NCI-H2081 treated with DMSO at 0.1 percent for 48 hours (cell line): ENCODE measurements around the gene PRG2.

ENCODE experiments used
- DNase-seq: peaks from one replicate; lab custom pipeline; 2025; lab: John Stamatoyannopoulos, UW

PRG2 gene

DNA sequence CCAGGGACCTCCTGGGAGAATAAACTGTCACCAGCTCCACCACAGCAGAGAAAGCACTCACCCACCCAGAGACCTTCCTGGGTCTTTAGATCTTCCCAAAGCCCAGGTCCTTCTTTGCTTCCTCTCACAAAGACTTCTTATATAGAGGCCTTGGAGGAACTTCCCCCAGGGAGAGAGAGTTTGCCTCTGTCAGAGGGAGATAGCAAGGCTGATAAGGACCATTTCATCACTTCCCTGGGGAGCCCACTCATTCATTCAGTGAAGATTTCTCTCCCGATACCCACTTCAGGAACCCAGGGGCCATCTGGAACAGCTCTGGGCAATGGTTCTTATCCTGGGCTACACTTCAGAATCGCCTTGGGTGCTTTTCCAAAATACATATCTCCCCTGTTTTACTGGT, at the start of gene PRG2:
PRG2 (minus strand) TSS at position 116 of the 400 bp plus-strand sequence. CDS start 706 bp downstream, outside the sequence.
- DNase-seq, result no peak

DNA sequence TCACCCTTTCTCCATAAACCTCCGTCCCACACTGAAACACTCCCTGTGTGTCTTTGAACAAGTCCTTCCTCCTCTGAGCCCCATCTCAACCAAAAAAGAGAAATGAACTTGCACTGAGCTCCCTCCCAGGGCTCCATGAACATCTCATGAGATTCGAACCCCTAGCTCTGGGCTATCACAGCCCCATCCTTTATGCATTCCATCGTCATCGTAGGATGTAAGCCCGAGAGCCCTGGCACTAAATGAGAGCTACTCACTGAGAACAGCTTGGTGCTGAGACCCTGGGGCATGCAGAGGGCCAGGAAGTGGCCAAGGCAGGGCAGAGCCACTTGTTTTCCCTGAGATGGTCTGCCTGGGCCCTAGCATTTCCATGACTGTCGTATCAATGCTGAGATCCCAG, 49.3 kb upstream of the PRG2 start:
- DNase-seq, result no peak

- no peak for DNase-seq
Observed at GRCh38 chr11:57438345-57439285, 48.2 kb upstream of the PRG2 start.

GRCh38 chr11:57436031-57436430, 45.6 kb upstream of the PRG2 start:
- DNase-seq, result no peak

GRCh38 chr11:57434640-57435546, 44.4 kb upstream of the PRG2 start:
- DNase-seq, result no peak

- no peak for DNase-seq
Observed at GRCh38 chr11:57432714-57433163, 42.3 kb upstream of the PRG2 start.

DNA sequence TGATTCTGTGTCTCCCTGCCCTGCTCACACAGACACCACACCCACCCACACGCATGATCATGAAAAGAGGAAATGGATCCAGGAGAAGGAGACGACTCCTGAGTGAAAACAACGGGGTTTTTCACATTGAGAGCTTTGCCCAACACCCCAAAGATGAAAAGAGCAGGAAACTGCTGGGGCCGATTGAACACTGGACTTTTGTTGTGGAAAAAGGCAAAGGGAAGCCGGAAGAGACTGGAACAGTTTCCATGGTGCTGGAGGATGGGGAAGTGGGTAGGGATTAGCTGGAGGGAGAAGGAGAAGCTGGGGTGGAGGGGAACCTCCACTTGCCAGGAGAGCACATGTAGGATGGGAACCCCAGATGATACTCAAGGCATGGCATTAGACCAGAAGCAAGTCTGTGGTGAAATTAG, 41.7 kb upstream of the PRG2 start:
- no peak for DNase-seq

DNA sequence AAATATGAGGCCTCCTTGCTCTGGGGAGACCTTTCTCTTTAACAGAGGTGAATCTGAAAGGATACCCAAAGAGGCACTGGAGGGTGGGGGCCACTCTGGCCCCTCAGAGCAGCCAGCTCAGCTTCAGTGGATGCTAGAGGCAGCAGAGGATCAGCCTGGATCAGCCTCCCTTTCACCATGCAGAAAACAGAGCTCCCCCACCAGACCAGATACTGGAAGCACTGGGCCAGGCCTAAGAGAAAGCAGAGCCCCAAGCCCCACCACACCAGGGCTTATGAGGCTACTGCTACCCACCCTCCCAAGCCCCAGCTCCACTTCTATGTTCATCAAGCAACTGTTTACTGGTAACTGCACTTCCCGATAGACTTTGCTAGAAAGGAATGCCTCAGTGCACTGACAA, 40.5 kb upstream of the PRG2 start:
- no peak for DNase-seq

GRCh38 chr11:57429946-57430345, 39.5 kb upstream of the PRG2 start:
- DNase-seq, result no peak

DNA sequence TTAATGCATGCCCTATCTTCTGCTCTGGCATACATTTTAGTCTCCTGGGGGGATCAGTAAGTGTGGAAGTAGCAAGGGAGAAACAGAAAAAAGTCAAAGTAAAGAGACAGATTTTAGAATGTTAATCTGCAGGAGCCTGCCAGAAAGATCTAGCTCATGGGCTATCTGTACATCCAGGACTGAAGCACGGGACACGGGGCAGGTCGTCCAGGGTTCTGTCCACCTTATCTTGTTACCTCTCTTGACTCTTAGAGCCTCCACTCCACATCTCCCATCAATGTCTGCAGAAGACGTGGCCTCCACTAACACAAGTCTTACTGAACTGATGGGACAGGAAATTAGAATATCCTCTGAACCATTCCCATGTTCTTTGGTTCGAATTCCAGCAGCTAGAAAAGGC, 38.2 kb upstream of the PRG2 start:
- no peak for DNase-seq

DNA sequence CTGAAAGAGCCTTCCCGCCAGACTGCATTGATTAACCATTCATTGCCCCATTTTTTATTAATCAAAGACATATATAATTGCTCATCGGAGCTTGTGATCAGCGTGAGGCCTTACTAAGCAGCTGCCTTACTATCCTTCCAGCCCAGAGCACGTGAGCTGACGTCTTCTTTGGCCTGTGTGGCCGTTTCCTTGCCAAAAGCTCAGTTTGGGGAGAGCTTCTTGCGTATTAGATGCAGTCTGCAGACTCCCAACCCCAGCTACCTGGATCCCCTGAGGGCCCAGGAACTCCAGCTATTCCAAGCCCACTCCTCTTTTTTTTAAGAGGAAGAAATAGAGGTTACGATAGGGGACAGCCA, 37.3 kb upstream of the PRG2 start:
- DNase-seq, result no peak

DNA sequence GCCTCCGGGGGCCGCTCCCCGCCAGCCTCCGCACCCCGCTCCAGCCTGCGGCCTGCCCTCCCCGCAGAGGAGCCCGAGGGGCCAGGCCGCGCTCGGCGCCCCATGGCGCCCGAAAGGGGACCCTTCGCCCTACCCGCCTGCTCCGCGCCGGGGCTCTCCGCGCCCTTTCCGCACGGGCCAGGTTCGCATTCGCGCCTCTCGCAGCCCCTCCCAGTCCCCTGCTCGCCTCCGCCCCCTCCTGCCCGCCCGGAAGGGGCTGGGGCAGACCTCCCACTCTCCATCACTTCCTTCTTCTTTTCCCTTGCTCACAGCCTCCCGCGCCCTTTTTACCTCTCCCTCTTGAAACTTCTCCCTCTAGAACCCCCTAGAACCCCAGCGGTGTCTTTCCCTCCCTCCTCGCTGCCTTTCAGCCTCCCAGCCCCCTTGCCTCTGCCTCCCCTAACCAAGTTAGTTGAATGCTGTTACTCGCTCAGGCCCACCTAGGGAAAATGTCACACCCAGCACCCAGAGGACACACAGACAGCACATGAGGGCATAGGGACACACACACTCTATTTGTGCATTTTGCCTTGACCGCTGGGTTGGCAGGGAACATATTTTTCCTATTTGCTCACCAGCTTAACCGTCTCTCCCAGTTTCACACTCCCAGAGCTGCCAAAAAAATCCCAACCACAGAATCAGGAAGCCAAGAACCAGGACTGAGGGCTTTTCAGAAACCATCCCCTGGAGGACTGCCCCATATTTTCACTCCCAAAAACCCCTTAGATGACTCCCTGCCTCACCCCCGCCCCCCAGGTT, 36.7 kb upstream of the PRG2 start, which contains the start of gene SLC43A3:
SLC43A3 (minus strand) TSS at position 193 of the 798 bp plus-strand sequence. CDS start 949 bp downstream, outside the sequence.
- no peak for DNase-seq

- no peak for DNase-seq
Observed at GRCh38 chr11:57426439-57426928, 36.0 kb upstream of the PRG2 start.

DNA sequence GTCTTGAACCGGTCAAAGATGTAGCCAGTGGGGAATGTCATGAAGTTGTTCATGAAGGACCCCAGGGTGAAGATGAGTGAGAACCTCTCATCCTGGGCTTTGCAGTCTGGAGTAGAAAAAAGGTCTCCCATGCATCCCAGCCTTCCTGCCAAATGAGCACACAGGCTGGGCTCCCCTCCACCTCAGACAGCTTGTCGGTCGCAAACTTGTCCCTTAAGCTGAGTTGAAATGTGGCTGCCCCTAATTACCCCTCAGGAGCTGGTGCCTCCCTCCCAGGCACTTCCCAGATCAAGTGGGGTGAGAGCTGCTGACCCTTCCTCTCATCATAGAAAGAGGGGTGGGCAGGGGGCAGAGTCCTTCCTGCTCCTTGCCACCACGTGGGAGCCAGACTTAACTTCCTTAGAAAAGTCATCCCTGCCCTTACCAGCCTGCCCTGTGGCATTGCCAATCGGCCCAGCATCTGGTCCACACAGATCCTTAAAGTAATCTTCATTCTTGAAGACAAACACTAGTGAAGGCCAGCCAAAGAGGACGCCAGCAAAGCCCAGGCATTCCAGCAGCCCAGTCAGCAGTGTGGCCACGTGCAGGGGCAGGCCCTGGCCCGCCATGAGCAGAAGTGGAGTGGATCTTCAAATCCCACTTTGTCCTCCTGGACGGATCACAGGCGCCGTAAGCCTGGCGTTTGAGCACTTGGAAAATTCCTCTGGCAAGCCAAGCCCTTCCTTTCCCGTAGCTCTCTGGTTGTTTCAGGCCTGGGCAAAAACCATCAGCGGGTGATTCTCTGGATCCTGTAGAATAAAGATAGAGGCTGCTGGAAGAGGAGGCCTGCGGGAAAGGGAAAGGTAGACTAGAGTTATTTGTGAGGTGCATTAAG, 35.4 kb upstream of the PRG2 start:
- DNase-seq, result no peak

DNA sequence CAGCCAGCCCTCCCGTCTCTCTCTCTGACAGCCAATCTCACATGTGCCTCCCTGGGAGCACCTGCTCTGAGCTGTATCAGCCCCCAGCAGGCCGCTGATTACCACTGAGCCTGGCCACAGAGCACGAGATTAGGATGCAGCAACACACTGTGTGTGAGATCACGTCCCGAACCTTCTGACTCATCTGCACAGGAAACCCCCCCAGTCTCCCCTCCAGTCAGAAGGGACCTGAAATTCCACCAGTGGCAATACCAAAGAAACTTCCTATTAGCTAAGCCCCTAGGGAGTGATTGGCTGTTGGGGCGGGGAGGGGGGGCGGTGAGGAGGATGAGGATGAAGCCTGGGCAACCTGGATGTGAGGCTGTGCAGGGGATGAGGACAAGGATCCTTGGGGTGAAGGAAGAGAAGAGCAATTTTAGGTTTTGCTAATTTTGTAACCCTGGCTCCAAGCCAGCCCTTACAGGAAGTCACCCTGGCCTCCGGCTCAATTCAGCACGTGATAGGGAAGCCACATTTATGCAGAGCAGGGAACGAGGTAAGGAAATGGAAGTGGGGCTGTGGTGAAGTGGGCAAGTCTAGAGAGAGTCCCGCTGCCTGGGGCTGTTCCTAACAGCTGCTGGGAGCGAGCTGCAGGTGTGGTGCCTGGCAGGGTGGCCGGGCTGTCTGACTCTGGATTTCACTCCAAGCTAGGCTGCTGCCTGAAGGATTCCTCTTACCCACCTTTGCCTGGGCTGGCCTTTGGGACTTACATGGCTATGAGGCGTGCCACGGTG, 34.5 kb upstream of the PRG2 start:
- no peak for DNase-seq

GRCh38 chr11:57424137-57424791, 33.8 kb upstream of the PRG2 start:
- DNase-seq, result no peak

- DNase-seq, result no peak
Observed at GRCh38 chr11:57422669-57423068, 32.2 kb upstream of the PRG2 start.

DNA sequence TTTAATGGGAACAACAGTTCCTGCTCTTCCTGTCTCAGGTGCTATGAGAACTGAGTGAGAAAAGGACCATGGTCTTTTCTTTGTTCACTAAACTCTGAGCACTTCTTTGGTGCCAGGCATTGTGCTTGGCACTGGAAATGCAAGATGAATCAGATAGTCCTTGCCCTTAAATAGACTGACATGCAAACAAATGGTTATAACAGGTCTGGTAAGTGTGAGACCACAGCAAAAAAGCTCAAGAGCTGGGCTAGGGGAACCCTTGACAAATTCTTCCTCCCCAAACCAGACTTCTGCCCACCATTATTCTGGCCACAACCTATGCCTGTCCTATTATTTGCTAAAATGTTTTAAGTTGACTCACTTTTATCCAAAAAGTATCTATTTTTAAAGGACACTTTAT, 31.4 kb upstream of the PRG2 start:
- no peak for DNase-seq

DNA sequence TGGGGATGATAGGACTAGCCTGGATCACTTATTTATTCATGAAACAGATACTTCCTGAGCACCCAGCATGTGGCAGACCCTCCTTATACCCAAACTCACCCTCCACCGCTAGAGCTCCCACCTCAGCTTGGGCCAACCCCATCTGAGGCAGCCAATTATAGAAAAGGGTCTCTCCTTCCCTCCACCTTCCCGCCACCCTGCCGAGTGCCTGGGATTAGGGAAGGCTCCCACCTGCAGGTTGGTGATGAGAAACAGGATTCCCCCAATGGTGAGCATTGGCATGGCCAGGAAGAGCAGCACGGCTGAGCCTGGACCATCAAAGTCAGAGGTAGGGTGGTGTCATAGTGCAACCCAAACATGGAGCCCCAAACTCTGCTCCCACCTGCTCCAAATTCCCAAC, 30.6 kb upstream of the PRG2 start:
- DNase-seq, result no peak
